NCI-H2029 (cell line): ENCODE measurements around the gene ZDHHC11.

Experiments used
- DNase-seq: peaks from one replicate; lab custom pipeline; 2025; lab: John Stamatoyannopoulos, UW

Gene ZDHHC11, protein sequence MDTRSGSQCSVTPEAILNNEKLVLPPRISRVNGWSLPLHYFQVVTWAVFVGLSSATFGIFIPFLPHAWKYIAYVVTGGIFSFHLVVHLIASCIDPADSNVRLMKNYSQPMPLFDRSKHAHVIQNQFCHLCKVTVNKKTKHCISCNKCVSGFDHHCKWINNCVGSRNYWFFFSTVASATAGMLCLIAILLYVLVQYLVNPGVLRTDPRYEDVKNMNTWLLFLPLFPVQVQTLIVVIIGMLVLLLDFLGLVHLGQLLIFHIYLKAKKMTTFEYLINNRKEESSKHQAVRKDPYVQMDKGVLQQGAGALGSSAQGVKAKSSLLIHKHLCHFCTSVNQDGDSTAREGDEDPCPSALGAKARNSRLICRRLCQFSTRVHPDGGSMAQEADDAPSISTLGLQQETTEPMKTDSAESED

GRCh38 chr5:850511-851006 lies at the start of gene ZDHHC11:
ZDHHC11 (minus strand) TSS chr5:850986; CDS start chr5:850602, 384 bp downstream.
- no peak for DNase-seq

DNA sequence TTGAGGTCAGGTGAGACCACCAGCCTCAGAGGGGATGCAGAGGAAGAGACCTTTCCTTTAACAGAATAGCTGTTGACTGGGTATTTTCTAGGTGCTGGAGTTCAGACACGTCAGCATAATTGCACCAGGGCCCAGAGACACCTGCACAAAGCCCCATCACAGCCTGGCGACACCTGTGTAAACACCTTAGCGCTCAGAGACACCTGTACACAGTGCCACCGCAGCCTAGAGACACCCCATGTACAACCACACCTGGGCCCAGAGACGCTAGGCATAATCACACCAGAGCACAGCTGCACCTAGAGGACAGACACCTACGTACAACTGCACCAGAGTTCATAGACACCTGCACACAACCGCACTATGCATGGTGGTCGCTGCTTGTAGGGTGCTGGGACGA lies 42.9 kb upstream of the ZDHHC11 start:
- DNase-seq = peak; percentile 17

DNA sequence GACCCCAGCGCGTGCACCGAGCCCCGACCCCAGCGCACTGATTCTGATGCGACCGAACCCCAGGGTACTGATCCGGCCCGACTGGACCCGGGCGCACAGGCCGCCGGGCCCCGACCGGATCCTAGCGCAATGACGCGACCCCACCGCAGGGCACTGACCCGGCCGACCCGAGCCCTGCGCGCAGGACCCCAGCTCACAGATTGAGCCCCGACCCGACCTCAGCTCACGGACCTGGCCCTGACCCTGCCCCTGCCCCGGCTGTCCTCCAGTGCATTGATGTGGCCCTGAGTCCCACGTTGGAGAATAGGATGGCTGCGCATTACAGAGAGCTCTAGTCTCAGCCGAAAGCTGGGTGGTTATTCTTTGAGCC lies 42.3 kb upstream of the ZDHHC11 start:
- no peak for DNase-seq

- DNase-seq = peak; percentile 77
These were observed 41.8 kb upstream of the ZDHHC11 start, which contains the start of the genes BRD9 and TRIP13 for GRCh38 chr5:892394-893136. BRD9 (minus strand) TSS chr5:892801; CDS start chr5:892657, 144 bp downstream. TRIP13 (plus strand) TSS chr5:892884; CDS start chr5:892999, 115 bp downstream.

DNA sequence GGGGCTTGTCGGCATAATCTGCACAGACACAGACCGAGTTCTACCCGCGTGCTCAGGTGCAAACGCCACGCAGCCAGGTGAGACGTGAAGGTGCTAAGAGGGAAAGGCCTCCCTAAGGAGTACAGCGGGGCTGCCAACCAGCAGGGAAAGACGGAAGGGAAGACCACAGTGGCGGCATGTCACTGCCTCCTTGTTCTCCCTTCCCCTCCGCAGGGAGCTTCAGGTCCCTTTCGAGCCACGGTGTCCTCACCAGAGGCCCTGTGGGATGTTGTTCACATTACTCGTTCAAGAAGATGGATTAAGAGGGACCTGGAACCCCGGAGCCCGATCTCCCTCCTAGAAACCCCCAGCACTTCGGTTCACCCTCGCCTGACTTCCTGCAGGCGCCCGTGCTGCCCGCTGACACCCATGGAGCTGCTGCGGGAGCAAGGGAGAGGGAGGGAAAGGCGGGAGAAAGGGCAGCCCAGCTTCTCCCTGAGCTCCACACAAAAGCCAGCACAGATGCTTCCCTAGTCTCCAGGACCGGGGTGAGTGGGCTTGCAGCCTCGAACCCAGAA lies 41.1 kb upstream of the ZDHHC11 start:
- no peak for DNase-seq

GRCh38 chr5:891117-891836 lies 40.5 kb upstream of the ZDHHC11 start:
- DNase-seq = no peak

- no peak for DNase-seq
These were observed 38.4 kb upstream of the ZDHHC11 start for GRCh38 chr5:889075-889710.

DNA sequence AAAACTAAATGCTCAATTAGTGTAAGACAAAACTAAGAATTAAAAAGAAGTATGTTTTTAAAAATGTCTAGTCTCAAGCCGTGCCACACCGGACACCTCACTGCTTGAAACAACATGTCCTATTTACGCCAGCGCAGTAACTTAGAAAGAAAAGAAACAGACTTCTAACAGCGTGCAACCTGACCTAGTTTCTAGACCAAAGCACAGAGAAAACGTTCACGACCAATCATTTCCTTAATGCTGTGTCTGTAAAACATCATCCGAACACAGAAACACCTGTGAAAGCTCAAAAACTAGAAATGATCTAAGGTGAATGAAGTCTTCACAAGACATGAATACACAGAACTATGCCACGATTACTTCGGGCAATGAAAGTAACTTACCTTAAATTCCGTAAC lies 37.9 kb upstream of the ZDHHC11 start:
- no peak for DNase-seq

DNA sequence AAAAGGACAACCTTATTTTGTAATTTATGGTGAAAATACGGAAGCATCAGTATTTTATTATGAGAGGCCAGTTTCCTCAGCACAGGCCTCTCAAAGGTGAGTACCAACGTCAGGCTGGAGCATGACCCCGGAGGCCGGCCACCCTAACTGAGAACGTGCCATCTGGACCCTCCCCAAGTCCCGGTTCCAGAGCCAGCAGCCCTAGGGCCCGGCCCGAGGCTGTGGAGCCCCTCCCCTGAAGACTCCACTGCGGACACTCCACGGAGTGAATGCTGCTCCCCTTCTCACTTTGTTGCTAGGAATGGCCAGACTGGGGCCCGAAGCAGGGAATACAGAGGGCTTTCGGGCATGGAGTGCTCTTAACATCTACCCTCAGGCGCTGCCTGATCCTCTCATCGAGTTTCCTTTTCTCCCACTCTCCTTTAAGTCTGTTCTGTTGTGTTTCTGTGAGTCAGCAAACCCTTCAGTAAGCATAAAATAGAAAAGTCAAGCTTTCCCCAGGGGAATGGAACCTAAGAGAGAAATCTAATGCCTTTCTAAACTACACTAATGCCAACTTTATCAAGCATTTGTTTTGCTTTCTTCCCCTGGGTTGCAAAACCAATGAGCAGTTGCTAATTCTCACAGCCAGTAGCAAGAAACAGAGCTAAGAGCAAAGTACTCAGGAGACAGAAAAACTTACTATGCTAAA lies 37.3 kb upstream of the ZDHHC11 start:
- DNase-seq = no peak

DNA sequence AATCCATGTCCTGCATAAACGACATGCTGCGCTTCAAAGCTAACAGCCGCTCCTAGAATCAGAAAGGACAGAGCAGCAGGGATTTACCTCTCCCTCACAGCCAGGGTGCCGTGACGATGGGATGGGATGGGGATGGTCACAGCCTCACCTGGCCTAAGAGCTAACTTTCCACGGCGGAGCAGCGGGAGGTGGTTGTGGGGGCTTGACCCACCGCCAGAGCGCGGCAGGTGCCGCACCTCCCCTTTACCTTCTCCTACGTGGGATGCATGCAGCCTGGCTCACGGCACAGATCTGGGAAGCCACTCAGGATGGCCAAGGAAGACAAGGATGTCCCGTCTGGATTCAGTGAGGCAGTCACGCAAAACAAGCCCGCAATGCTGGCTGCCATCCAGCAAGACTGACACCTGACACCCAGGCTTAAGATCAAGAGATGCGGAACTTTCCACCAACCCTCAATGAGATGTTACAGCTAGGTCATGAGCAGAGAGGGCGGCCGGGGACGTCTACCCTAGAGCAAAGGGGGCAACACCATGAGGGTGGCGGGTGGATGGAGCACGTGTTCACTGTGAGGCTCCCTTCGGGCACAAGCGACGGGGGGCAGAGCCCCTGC lies 36.0 kb upstream of the ZDHHC11 start:
- DNase-seq = peak; percentile 17

DNA sequence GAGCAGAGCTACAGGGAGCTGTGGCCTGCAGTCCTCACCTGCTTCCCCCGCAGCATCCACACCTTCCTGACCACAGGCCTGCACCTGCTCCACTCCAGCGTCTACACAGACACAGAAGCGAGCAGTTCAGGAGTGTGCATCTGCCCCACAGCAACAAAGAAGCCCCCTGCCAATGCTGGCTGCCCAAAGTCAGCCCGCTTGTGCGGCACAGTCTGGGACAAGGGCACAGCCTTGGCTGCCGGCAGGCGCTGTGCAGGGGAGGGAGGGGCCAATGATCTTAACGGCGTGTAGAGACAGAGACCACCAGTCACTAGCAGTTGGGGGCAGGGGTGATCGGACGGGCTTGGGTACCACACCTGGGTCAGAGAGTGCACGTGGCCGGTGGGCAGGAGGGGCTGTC lies 35.2 kb upstream of the ZDHHC11 start:
- DNase-seq = no peak

GRCh38 chr5:885529-885928 lies 34.7 kb upstream of the ZDHHC11 start:
- DNase-seq = peak; percentile 94

DNA sequence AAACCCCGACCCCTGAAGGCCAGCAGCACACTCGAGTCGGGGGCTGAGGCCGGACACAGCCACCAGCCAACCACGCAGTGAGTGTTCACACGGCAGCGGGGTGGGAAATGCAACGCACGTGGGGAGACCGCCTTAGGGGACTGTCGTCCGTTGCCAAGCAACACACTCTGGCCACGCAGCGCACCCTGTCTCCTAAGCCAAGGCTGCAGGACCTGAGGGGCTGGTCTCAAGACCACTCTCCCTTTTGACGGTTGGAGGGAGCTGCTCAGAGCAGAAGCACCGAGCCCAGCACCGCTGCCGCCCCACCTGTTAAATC lies 34.3 kb upstream of the ZDHHC11 start:
- DNase-seq = no peak

- no peak for DNase-seq
These were observed 33.8 kb upstream of the ZDHHC11 start for GRCh38 chr5:884345-885126.

DNA sequence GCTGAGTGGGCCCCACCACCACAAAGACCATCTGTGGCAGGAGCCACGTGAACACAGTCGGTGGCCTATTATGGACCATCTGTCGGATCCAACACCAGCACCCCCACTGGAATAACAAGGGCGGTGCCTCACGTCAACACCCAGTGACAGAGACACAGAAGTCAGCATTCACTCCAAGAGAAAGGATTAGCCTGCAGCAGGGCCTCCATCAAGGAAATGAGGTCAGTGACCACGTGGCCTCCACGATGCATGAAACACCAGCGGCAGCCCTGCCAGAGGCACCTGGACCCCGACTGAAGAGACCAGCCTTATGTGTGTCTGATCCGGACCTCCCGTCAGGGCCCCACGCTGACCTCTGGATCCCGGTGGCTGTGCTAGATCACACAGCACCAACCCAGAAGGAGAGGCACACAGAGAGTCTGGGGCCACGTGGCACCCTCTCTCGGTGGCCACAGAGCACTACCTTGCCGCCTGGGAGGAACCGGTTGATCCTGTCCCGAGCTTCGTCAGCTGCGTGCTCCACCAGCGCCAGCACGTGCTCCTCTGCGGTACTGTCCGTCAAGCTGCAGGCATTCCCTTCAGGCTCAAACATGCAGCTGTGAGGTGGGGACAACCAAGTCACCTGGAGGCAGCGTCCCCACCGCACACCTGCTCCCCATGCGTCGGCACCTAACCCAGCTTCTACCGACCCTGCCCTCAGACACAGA lies 32.8 kb upstream of the ZDHHC11 start:
- no peak for DNase-seq

DNA sequence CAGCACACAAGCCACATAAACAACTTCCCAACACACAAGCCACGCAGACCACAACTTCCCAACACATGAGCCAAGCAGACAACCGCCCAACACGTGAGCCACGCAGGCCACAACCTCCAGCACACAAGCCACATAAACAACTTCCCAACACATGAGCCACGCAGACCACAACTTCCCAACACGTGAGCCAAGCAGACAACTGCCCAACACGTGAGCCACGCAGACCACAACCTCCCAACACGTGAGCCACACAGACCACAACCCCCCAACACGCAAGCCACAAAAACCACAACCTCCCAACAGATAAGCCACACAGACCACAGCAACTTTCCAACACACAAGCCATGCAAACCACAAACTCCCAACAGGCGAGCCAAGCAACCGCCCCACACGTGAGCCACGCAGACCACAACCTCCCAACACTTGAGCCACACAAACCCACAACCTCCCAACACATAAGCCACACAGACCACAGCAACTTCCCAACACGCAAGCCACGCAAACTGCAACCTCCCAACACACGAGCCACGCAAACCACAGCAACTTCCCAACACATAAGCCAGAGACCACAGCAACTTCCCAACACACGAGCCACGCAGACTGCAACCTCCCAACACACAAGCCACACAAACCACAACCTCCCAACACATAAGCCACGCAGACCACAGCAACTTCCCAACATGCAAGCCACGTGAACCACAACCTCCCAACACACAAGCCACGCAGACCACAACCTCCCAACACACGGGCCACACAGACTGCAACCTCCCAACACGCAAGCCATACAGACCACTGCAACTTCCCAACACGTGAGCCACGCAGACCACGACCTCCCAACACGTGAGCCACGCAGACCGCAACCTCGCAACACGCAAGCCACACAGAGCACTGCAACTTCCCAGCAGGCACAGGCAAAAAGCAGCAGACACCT lies 31.7 kb upstream of the ZDHHC11 start:
- no peak for DNase-seq

DNA sequence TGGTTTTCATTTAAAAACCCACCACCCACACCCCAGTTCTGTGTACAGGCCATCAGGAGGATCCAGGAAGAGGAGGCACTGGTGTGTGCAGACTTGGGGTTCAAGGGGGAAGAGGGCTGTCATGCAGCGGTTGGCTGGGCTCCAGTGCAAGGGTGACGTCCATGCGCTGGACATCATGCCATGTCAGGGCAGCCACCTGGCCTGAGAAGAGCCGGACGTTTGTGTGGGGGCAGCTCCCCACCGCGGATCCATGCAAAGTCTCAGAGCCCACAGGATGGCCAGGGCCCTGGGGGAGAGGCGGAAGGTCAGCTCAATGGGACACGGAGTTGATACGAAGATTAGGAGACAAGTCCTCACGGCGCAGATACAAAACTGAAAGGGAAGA lies 30.8 kb upstream of the ZDHHC11 start:
- no peak for DNase-seq
